Inflammatory macrophage treated with lipopolysaccharide for 1 hour (primary cell): ENCODE results near the gene HCN2.
"Not testable (repeated sequence)": the region's sequence is repeated elsewhere in the genome, so short reads cannot be mapped to it uniquely, and the experiment has no call there.

Source experiments
- DNase-seq, 2 donors: peaks; one replicate each; pipeline ENCODE4 v3.0.0-alpha.2; 2020 to 2022

HCN2 gene

GRCh38 chr19:572140-572742 is 17.4 kb upstream of the HCN2 start, which contains the start of gene BSG:
BSG (plus strand) TSS chr19:572596; CDS start chr19:572635, 39 bp downstream.
- peak; percentile 96 to 99 for DNase-seq

GRCh38 chr19:572743-573518 is 16.8 kb upstream of the HCN2 start:
- peak in 1 of 2 donors; percentile 39 for DNase-seq

- DNase-seq: no peak
These were observed 16.2 kb upstream of the HCN2 start for GRCh38 chr19:573519-573825.

GRCh38 chr19:574658-575526 is 14.8 kb upstream of the HCN2 start:
- no peak for DNase-seq

- DNase-seq: no peak
These were observed 13.9 kb upstream of the HCN2 start for GRCh38 chr19:575527-576506.

- DNase-seq: no peak
These were observed 12.8 kb upstream of the HCN2 start for GRCh38 chr19:576768-577438.

GRCh38 chr19:577439-578392 is 12.0 kb upstream of the HCN2 start:
- DNase-seq: no peak

GRCh38 chr19:579111-579841 is 10.4 kb upstream of the HCN2 start:
- no peak for DNase-seq

GRCh38 chr19:579842-580155 is 9.9 kb upstream of the HCN2 start:
- DNase-seq: no peak

- no peak for DNase-seq
These were observed 9.3 kb upstream of the HCN2 start for GRCh38 chr19:580274-580835.

GRCh38 chr19:581399-582111 is 8.1 kb upstream of the HCN2 start:
- no peak for DNase-seq

GRCh38 chr19:582497-583197 is 7.0 kb upstream of the HCN2 start:
- DNase-seq: peak; percentile 45 to 48

- DNase-seq: no peak
These were observed 6.3 kb upstream of the HCN2 start for GRCh38 chr19:583198-583967.

GRCh38 chr19:583968-584239 is 5.8 kb upstream of the HCN2 start:
- DNase-seq: no peak

- DNase-seq: no peak
These were observed 5.3 kb upstream of the HCN2 start for GRCh38 chr19:584240-585001.

GRCh38 chr19:585146-585545 is 4.5 kb upstream of the HCN2 start:
- DNase-seq: not testable (repeated sequence)

GRCh38 chr19:585551-586110 is 4.0 kb upstream of the HCN2 start:
- no peak for DNase-seq
